ENCODE measurements around the gene STAMBP. TPM values are rescaled to one million over a fixed set of nuclear protein-coding genes. Genes with fewer than 3 reads are reported as not detected.

Gene STAMBP
- polyA plus RNA-seq, 3 donors = 26.0 to 40.8 (median 40.7) TPM

DNA sequence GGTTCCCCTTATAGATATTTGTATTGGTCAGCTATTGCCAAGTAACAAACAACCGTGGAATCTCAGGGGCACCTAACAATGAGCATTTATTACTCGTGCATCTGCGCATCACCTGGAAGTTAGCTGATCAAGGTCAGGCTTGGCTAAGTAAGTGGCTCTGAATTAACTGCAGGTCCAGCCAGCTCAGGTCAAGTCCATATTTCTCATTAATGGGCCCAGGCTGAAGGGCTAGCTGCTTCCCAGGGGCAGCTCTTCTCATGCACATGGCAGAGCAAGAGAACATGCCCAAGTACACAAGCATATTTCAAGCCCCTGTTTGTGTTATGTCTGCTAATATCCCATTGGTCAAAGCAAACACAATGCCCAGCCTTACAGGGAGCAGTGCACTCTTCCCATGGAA lies 90.1 kb downstream of the STAMBP start:
- Histone ChIP-seq H3K4me2 (replicated peaks; ENCODE audit: extremely low read depth, low read length, poor library complexity, severe bottlenecking) (no peak overlapping the region), H3K4me1 (ENCODE audit: control insufficient read depth in 1 of 2, insufficient read depth in 2 of 2, low read length in 2 of 2) (peaks cover 10 to 12% of the 10 kb centered on the region in 2 donors), H4K20me1 (ENCODE audit: insufficient read depth, low read length) (no peaks in the 10 kb centered on the region), H3K27ac (ENCODE audit: low read depth in 1 of 2, low read length in 2 of 2) (no peak overlapping the region), H3K4me3 (replicated peaks in 1 of 3; ENCODE audit: low read depth in 2 of 3, low read length in 3 of 3) (no peak overlapping the region), H3K79me2 (ENCODE audit: insufficient read depth, low read length) (no peaks in the 10 kb centered on the region), H2AFZ (ENCODE audit: insufficient read depth, low read depth, low read length, poor library complexity, severe bottlenecking) (no peak overlapping the region), H3K9me3 (replicated peaks in 1 of 2; ENCODE audit: control insufficient read depth in 1 of 2, insufficient read depth in 1 of 2, low read length in 2 of 2) (no peaks in the 10 kb centered on the region), H3K27me3 (ENCODE audit: control insufficient read depth in 2 of 2, insufficient read depth in 2 of 2, low read length in 2 of 2) (no peaks in the 10 kb centered on the region), H3K36me3 (replicated peaks in 1 of 2; ENCODE audit: control insufficient read depth in 1 of 2, insufficient read depth in 2 of 2, low read length in 2 of 2) (no peaks in the 10 kb centered on the region), H3K9ac (ENCODE audit: insufficient read depth, low read length, poor library complexity, severe bottlenecking) (no peak overlapping the region)
- Mint-ChIP-seq H3K4me3 (no peak overlapping the region), H3K36me3 (peaks cover 0 to 1% of the 10 kb centered on the region in 2 donors), H3K27ac (no peak overlapping the region), H3K27me3 (ENCODE audit: low read depth in 3 of 3) (peaks cover 0 to 1% (median 1%) of the 10 kb centered on the region in 3 donors), H3K4me1 (peaks cover 22% of the 10 kb centered on the region), H3K9me3 (no peaks in the 10 kb centered on the region)
- intact Hi-C loops (cut with micrococcal nuclease) = no loop called here
- no peak for DNase-seq
- TF ChIP-seq, protein P1, sequence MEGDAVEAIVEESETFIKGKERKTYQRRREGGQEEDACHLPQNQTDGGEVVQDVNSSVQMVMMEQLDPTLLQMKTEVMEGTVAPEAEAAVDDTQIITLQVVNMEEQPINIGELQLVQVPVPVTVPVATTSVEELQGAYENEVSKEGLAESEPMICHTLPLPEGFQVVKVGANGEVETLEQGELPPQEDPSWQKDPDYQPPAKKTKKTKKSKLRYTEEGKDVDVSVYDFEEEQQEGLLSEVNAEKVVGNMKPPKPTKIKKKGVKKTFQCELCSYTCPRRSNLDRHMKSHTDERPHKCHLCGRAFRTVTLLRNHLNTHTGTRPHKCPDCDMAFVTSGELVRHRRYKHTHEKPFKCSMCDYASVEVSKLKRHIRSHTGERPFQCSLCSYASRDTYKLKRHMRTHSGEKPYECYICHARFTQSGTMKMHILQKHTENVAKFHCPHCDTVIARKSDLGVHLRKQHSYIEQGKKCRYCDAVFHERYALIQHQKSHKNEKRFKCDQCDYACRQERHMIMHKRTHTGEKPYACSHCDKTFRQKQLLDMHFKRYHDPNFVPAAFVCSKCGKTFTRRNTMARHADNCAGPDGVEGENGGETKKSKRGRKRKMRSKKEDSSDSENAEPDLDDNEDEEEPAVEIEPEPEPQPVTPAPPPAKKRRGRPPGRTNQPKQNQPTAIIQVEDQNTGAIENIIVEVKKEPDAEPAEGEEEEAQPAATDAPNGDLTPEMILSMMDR (IDR thresholded peaks at IDR 0.05) = no peak
- 100% methylated on average over 3 of the region's 3 CpGs for WGBS (ENCODE audit: insufficient coverage)

- Histone ChIP-seq H3K4me1 (ENCODE audit: control insufficient read depth in 1 of 2, insufficient read depth in 2 of 2, low read length in 2 of 2) (peaks cover 13 to 17% of the 10 kb centered on the region in 2 donors), H2AFZ (ENCODE audit: insufficient read depth, low read depth, low read length, poor library complexity, severe bottlenecking) (no peak overlapping the region), H3K9ac (ENCODE audit: insufficient read depth, low read length, poor library complexity, severe bottlenecking) (no peak overlapping the region), H3K4me3 (replicated peaks in 1 of 3; ENCODE audit: low read depth in 2 of 3, low read length in 3 of 3) (no peak overlapping the region), H3K79me2 (ENCODE audit: insufficient read depth, low read length) (no peaks in the 10 kb centered on the region), H3K36me3 (replicated peaks in 1 of 2; ENCODE audit: control insufficient read depth in 1 of 2, insufficient read depth in 2 of 2, low read length in 2 of 2) (no peaks in the 10 kb centered on the region), H3K9me3 (replicated peaks in 1 of 2; ENCODE audit: control insufficient read depth in 1 of 2, insufficient read depth in 1 of 2, low read length in 2 of 2) (no peaks in the 10 kb centered on the region), H3K4me2 (replicated peaks; ENCODE audit: extremely low read depth, low read length, poor library complexity, severe bottlenecking) (no peak overlapping the region), H3K27ac (ENCODE audit: low read depth in 1 of 2, low read length in 2 of 2) (no peak overlapping the region), H3K27me3 (ENCODE audit: control insufficient read depth in 2 of 2, insufficient read depth in 2 of 2, low read length in 2 of 2) (no peaks in the 10 kb centered on the region), H4K20me1 (ENCODE audit: insufficient read depth, low read length) (no peaks in the 10 kb centered on the region)
- intact Hi-C loops (cut with micrococcal nuclease) = loop anchor here in 1 of 2 donors (10.0 kb wide), 1 partner anchor 275 kb away; the partner anchor contains the start of gene MTHFD2
- Mint-ChIP-seq H3K4me3 (no peak overlapping the region), H3K27ac (no peak overlapping the region), H3K36me3 (peaks cover 0 to 1% of the 10 kb centered on the region in 2 donors), H3K9me3 (peaks cover 0 to under 1% (median 0%) of the 10 kb centered on the region in 7 donors), H3K4me1 (peaks cover 26% of the 10 kb centered on the region), H3K27me3 (ENCODE audit: low read depth in 3 of 3) (peaks cover 0 to 1% (median 1%) of the 10 kb centered on the region in 3 donors)
- TF ChIP-seq, protein P1 (IDR thresholded peaks at IDR 0.05) = no peak
- DNase-seq = no peak
- WGBS (ENCODE audit: insufficient coverage) = 100% methylated on average over 3 of the region's 7 CpGs
Observed at GRCh38 chr2:73919596-73920228, 91.0 kb downstream of the STAMBP start.
